ENCODE data around the gene IDH3A. TPM values are rescaled to one million over a fixed set of nuclear protein-coding genes. Genes with fewer than 3 reads are reported as not detected.

IDH3A gene
- total RNA-seq, 1 experiment from 2014 or later = 115 TPM

DNA sequence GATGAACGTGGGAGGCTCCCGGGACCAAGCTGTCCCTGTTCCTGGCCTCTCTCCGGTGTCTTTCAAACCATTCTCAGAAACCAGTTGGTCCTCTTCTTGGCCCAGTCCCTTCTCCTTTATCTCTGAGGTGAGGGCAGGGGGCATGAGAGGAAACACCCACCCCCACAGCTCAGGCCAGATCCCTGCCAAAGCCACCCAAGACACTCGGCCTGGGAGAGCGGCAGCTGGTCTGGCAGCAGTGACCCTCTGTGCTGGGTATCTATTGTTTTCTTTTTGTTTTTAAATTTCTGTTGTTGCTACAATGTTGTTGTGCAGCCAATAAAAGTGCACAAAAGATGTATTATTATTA lies 57.9 kb downstream of the IDH3A start:
- H3K4me2 ChIP-seq (ENCODE audit: low read length) = no peak overlapping the region
- no peaks in the 10 kb centered on the region for H3K79me2 ChIP-seq (ENCODE audit: insufficient read depth, low read length)
- intact Hi-C loops (cut with micrococcal nuclease) = no loop called here
- H3K27me3 ChIP-seq (ENCODE audit: insufficient read depth, low read length) = no peaks in the 10 kb centered on the region
- H3K4me3 ChIP-seq (replicated peaks in 1 of 2; ENCODE audit: low read depth in 1 of 2, low read length in 2 of 2) = no peak overlapping the region
- DNase-seq (ENCODE audit: low read depth, low spot score) (no peak), ATAC-seq (no peak)
- no peak overlapping the region for H2AFZ ChIP-seq (ENCODE audit: low read depth, low read length, poor library complexity, severe bottlenecking)
- no peaks in the 10 kb centered on the region for H4K20me1 ChIP-seq (ENCODE audit: insufficient read depth)
- H3K27ac ChIP-seq (ENCODE audit: low read depth, low read length) = no peak overlapping the region
- POLR2A ChIA-PET = interaction anchor here (1.0 kb wide), 1 partner anchor 12 kb away, joined by 4 read pairs; no protein-coding TSS in a partner anchor
- H3K4me1 ChIP-seq (ENCODE audit: control insufficient read depth in 1 of 2, insufficient read depth in 2 of 2, low read length in 2 of 2) = peaks cover 15 to 42% of the 10 kb centered on the region in 2 experiments
- no peaks in the 10 kb centered on the region for H3K36me3 ChIP-seq (ENCODE audit: control insufficient read depth in 1 of 2, insufficient read depth in 2 of 2, low read length in 2 of 2)
- BruUV-seq (replicated peaks) = no TSS peak
- TF ChIP-seq EGR1 (IDR thresholded peaks at IDR 0.05; ENCODE audit: low read depth) (no peak), JUND (IDR thresholded peaks at IDR 0.05) (no peak), EZH2 (IDR thresholded peaks at IDR 0.05) (no peak), FOSL1 (IDR thresholded peaks at IDR 0.05; ENCODE audit: low read depth) (no peak), MAX (IDR thresholded peaks at IDR 0.05) (no peak), ATF3 (IDR thresholded peaks at IDR 0.05) (no peak), CBX3 (IDR thresholded peaks at IDR 0.05; ENCODE audit: low read depth) (no peak), TCF7L2 (IDR thresholded peaks at IDR 0.05; ENCODE audit: borderline replicate concordance, extremely low read depth, insufficient read depth, insufficient read length) (no peak), EZH2phosphoT487 (IDR thresholded peaks at IDR 0.05; ENCODE audit: borderline replicate concordance) (no peak), POLR2A (IDR thresholded peaks at IDR 0.05; ENCODE audit: borderline replicate concordance, extremely low read depth, insufficient read depth, insufficient read length) (no peak), SRF (IDR thresholded peaks at IDR 0.05; ENCODE audit: low read depth) (no peak), RAD21 (IDR thresholded peaks at IDR 0.05; ENCODE audit: low read depth) (no peak), ZFX (IDR thresholded peaks at IDR 0.05) (no peak), SP1 (IDR thresholded peaks at IDR 0.05; ENCODE audit: low read depth) (no peak), CEBPB (IDR thresholded peaks at IDR 0.05; ENCODE audit: low read depth) (no peak), POLR2AphosphoS5 (IDR thresholded peaks at IDR 0.05; ENCODE audit: low read depth, low read length) (no peak), ZNF274 (IDR thresholded peaks at IDR 0.05; ENCODE audit: low read depth, low read length) (no peak), ZBTB33 (IDR thresholded peaks at IDR 0.05; ENCODE audit: extremely low read depth, insufficient replicate concordance, low read length) (no peak), ELF1 (IDR thresholded peaks at IDR 0.05; ENCODE audit: borderline replicate concordance, low read depth) (no peak)
- CTCF ChIA-PET = interaction anchor here (1.0 kb wide), 1 partner anchor 11 kb away, joined by 3 read pairs; no protein-coding TSS in a partner anchor
- RAD21 ChIA-PET (ENCODE audit: low non-redundant PET in 1 of 2, low total read pairs in 2 of 2, uncharacterized antibody in 2 of 2, unreplicated experiment in 2 of 2) = no interaction called here
- H3K9ac ChIP-seq (ENCODE audit: low read length) = no peak overlapping the region
- H3K9me2 ChIP-seq (ENCODE audit: insufficient read depth) = no peaks in the 10 kb centered on the region
- no peaks in the 10 kb centered on the region for H3K9me3 ChIP-seq (ENCODE audit: control insufficient read depth in 1 of 2, insufficient read depth in 1 of 2, low read depth in 1 of 2, low read length in 2 of 2)
